ENCODE measurements around the gene HRH2.
"Not testable (repeated sequence)": the region's sequence is repeated elsewhere in the genome, so short reads cannot be mapped to it uniquely, and the experiment has no call there.

HRH2 gene, protein sequence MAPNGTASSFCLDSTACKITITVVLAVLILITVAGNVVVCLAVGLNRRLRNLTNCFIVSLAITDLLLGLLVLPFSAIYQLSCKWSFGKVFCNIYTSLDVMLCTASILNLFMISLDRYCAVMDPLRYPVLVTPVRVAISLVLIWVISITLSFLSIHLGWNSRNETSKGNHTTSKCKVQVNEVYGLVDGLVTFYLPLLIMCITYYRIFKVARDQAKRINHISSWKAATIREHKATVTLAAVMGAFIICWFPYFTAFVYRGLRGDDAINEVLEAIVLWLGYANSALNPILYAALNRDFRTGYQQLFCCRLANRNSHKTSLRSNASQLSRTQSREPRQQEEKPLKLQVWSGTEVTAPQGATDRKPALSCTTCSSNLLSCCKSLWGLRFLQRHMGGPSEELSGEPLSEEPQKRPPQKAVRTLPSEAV

DNA sequence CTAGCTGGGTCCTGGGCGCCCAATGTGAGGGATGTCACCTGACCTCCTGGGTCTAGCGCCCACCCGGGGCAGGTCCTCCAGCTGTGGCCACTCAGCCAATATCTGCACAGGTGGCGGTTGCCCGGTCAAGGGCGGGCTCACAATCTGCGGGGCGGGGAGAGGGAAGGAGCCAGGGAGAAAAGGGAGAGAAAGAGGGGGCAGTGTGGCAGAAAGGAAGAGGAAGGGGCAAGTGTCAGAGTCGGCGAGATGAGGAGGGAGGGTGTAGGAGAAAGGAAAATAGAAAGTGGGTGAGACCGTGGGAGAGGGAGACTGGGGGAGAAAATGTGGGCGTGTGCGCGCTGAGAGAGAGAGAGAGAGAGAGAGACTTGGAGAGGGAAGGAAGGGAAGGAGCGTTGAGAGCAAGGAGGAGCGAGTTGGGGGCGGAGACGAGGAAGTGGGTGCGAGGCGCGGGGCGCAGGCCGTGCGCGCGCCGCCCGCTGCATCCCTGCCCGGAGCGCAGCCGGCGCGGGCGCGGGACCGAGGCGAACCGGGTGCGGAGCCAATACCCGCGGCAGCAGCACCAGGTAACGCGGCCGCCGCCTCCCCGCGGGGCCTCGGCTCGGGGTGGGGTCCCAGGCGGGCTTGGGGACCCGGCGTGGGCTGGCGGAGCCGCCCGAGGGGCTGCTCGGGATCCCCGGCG lies at the start of gene HRH2:
Gene HRH2 (plus strand): TSS at position 479 of the 679 bp plus-strand sequence. CDS start 25,163 bp downstream, outside the sequence.
- TF ChIP-seq, protein P1, sequence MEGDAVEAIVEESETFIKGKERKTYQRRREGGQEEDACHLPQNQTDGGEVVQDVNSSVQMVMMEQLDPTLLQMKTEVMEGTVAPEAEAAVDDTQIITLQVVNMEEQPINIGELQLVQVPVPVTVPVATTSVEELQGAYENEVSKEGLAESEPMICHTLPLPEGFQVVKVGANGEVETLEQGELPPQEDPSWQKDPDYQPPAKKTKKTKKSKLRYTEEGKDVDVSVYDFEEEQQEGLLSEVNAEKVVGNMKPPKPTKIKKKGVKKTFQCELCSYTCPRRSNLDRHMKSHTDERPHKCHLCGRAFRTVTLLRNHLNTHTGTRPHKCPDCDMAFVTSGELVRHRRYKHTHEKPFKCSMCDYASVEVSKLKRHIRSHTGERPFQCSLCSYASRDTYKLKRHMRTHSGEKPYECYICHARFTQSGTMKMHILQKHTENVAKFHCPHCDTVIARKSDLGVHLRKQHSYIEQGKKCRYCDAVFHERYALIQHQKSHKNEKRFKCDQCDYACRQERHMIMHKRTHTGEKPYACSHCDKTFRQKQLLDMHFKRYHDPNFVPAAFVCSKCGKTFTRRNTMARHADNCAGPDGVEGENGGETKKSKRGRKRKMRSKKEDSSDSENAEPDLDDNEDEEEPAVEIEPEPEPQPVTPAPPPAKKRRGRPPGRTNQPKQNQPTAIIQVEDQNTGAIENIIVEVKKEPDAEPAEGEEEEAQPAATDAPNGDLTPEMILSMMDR (conservative IDR thresholded peaks at IDR 0.05) = no peak
- no peak within 1 kb of the TSS for H3K27ac ChIP-seq

DNA sequence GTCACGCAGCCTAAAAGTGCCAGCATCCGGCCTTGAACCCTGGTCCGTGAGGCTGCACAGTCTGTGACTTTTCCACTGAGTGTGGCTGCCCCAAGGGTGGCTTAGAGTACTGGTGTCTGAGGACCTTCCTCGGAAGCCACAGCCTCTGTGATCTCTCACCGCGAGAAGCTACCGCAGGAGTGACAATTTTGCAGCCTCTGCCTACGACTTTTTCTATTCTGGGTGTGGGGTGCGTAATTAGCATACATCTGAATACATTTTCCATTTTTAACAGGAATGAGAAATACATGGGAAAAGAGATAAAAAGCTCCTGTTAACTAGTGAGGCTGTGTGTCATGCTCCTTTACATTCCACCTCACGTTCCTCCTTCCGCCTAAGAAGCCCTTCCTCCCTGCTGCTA lies 48.3 kb upstream of the HRH2 start:
- no peak overlapping the region for H3K27ac ChIP-seq
- TF ChIP-seq, protein P1 (conservative IDR thresholded peaks at IDR 0.05) = no peak

DNA sequence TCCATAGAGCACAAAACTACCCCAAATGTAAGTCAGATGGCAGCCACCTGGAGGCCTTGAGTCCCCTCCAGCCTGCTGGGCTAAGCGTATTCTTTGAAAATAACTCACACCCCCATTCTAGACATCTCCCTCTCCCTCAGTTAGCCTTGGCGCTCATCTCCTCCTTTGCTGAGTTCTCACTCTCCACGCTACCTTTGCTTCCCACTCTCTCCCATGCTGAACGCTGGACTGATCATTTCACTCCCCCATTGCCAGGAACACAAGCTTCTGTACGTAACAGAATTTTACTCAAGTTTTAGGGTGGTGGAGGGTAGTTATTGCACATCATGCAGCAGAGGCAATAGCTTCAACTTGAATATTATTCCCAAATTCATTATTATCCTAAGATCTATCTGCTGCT lies 47.5 kb upstream of the HRH2 start:
- TF ChIP-seq, protein P1 (conservative IDR thresholded peaks at IDR 0.05) = no peak
- H3K27ac ChIP-seq = no peak overlapping the region

DNA sequence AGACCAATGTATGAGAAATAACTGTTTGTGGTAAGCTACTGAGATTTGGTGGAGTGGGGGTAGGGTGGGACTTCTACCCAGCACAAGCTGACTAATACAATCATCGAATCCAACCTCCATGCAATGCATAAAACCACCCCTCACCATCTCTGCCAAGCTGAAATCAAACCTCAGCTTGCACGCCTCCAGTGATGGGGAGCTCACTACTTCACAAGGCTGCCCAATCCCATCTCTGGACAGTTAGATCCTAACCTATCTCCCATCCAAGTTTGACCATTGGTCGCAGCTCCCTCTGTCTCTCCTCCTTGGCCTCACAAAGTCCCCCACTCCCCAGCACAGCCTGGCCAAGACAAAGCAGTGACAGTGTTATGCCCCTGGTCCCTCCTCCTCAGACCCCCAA lies 47.0 kb upstream of the HRH2 start:
- no peak overlapping the region for H3K27ac ChIP-seq
- TF ChIP-seq, protein P1 (conservative IDR thresholded peaks at IDR 0.05) = no peak

DNA sequence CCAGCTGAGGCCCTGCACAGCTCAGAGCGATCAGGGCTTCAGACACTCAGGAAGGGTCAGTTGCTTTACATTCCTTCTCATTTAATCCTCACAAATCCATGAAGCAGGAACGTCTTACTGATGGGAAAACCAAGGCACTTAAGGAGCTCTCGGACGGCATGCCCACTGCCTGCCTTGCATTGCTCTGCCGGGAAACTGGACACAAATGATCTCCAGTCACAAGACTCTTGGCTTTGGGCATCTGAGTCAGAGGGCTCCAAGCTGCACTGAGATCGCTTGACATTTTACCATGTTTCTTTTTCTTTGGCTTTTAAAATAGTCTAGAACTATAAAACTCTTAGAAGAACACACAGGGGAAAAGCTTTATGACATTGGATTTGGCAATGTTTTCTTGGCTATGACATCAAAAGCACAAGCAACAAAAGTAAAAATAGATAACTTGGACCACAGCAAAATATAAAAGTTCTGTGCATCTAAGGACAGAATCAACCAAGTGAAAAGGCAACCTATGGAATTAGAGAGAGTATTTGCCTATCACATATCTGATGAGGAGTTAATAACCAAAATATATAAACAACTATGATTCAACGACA lies 43.6 kb upstream of the HRH2 start:
- TF ChIP-seq, protein P1 (conservative IDR thresholded peaks at IDR 0.05) = no peak
- H3K27ac ChIP-seq = no peak overlapping the region

DNA sequence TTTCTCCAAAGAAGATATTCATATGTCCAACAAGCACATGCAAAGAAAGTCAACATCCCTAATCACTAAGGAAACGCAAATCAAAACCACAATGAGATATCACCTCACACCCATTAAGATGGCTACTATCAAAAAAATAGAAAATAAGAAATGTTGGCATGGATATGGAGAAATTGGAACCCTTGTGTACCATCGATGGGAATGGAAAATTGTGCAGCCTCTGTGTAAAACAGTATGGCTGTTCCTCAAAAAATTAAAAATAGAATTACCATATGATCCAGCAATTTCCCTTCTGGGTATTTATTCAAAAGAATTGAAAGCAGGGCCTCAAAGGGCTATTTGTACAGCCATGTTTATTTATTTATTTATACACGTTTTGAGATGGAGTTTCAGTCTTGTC lies 43.0 kb upstream of the HRH2 start:
- no peak overlapping the region for H3K27ac ChIP-seq
- TF ChIP-seq, protein P1 (conservative IDR thresholded peaks at IDR 0.05) = no peak

DNA sequence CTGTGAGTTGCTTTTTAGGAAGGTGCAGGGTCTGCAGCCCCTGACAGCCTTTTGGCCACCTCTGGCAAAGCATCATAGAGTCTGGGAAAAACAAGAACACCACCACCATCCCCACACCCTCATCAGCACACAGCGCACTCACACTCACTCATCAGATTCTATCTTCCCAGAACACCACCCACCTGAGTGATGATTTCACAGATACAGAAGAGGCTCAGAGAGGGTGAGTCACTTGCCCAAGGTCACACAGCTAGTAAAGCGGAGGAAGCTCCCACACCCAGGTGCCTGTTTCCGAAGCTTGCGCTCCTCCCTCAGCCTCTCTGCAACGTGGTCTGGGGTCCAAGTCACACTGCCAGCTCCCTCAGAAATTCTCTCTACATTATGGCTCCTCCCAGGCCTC lies 41.8 kb upstream of the HRH2 start:
- TF ChIP-seq, protein P1 (conservative IDR thresholded peaks at IDR 0.05) = no peak
- no peak overlapping the region for H3K27ac ChIP-seq

DNA sequence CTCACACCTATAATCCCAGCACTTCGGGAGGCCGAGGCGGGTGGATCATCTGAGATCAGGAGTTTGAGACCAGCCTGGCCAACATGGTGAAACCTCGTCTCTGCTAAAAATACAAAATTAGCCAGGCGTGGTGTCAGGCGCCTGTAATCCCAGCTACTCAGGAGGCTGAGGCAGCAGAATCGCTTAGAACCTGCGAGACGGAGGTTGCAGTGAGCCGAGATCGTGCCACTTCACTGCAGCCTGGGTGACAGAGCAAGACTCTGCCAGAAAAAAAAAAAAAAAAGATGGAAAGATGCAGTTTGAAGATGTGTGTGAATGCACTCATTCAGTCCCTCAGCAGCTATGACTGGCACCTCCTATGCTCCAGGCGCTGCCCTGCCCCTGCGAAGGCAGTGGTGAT lies 41.3 kb upstream of the HRH2 start:
- H3K27ac ChIP-seq = not testable (repeated sequence)
